NCI-H1105 (cell line): ENCODE results near the gene OIP5.
"Not testable (repeated sequence)": the region's sequence is repeated elsewhere in the genome, so short reads cannot be mapped to it uniquely, and the experiment has no call there.

ENCODE experiments used
- DNase-seq: peaks from one replicate; lab custom pipeline; 2025; lab: John Stamatoyannopoulos, UW

OIP5 gene

DNA sequence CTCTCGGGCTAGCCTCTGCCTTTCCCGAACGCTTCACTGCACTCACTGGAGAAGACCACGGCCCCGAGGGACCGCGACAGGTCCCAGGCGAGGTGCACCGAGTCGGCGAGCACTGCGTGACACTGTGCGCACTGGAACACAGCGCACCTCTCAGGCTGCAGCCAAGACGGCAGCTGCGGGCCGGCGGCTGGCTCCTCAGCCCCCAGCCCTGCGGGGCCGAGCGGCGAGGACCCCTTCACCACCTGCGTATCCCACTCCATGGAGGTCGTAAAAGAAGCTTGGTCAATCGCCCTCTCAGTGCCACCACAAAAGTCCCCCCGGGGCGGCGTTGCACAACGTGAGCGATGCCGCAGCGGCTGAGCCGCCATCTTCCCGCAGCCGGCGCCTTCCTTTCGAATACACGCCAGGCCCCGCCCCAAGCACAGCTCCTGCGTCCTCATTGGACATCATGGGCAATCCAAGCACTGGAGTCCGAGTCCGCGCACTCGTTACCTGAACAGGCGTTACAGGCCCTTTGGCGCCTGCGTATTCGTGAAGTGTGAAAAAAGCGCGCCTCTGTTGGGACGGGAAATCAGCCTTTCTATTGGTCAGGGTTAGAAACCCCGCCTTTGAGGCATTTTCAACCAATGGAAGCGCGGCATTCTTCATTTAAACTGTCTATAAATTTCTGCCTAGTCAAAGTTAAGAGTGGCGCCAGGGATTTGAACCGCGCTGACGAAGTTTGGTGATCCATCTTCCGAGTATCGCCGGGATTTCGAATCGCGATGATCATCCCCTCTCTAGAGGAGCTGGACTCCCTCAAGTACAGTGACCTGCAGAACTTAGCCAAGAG is at the start of gene OIP5, which contains the start of gene NUSAP1:
OIP5 (minus strand) TSS at position 398 of the 832 bp plus-strand sequence; CDS start at position 368, 30 bp downstream.
NUSAP1 (plus strand) TSS at position 688 of the 832 bp plus-strand sequence; CDS start at position 765, 77 bp downstream.
- peak; percentile 95 for DNase-seq

DNA sequence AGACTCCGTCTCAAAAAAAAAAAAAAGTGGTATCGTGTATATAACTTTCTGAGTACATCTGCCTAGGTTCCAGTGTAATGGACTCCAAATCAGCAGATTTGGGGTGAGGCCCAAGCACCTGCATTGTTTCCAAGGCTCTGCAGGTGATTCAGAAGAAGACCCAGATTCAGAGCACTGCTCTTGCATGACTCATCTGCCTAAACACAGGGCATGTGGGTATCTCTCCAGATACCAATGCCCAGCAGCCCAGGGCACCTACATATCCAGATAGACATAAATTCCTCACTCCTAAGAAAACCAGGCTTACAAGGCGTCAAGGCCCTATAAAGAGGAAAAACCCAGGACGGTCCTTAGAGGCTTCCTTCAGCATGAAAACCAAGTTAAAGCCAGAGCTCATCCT is 45.6 kb upstream of the OIP5 start:
- DNase-seq, result no peak

DNA sequence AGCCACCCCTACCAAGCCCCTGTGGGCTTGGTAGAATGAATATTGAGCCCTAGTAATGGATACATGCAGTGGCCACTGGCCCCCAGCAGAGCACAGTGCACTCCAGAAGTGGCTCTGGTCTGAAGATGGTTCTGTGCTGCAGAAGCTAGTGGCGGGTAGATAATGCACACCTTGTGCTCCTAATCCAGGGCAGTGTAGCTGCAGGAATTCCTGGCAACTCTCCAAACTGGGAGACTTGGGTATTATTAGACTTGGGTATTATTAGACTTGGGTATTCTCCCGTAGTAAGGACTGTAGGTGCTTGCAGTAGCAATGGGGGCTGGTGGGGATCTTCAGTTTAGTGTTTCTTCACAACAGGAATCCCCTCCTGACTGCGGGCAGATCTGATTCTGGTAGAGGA is 35.0 kb upstream of the OIP5 start:
- no peak for DNase-seq

GRCh38 chr15:41354371-41354770 is 22.0 kb upstream of the OIP5 start:
- no peak for DNase-seq

DNA sequence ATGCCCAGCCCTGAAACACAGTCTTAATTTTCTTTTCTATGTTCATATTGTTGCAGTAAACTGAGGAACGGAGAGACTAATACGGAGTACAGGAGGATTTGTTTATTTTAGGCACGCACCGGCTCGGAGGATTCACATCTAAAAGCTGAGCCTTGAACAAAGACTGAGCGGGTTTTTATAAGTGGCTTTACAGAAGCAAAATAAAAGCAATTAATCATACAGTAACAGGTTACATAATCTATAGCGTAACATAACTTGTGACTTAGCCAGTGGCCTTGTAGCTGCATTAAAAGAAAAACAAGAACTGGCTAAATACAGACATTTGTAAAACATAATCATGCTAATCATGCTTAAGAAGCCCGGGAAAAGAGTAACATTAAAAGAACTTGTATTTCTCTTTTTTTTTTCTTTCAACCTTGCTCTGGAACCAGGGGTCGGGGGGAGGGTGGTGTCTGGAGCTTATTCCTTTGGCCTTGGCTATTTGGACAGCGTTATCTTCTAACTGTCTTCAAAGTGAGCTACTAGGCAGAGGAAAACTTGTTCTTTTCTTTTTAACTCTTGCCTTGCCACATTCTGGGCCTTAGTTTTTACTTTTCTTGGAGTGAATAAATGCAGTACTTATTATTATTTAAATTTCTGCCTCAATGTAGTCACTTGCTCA is 17.8 kb upstream of the OIP5 start:
- DNase-seq, result no peak

GRCh38 chr15:41347236-41347635 is 14.8 kb upstream of the OIP5 start:
- DNase-seq, result no peak

DNA sequence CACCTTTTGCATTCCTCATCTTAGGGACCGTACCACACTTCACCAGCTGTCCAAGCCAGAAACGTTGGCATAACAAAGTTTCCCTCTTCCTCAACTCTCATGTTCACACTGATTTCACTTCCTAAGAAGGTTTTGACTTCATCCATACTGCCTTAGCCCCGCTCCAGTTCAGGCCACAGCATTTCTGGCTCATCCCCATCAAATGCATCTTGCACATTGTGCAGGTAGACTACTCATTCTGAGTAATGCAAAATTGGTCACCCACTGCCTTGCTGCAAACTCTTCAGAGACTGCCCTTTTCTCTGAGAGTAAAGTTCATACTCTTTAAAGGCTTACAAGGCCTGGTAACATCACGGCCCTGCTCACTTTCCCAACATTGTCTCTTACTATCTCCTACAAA is 9.1 kb upstream of the OIP5 start:
- DNase-seq, result no peak

DNA sequence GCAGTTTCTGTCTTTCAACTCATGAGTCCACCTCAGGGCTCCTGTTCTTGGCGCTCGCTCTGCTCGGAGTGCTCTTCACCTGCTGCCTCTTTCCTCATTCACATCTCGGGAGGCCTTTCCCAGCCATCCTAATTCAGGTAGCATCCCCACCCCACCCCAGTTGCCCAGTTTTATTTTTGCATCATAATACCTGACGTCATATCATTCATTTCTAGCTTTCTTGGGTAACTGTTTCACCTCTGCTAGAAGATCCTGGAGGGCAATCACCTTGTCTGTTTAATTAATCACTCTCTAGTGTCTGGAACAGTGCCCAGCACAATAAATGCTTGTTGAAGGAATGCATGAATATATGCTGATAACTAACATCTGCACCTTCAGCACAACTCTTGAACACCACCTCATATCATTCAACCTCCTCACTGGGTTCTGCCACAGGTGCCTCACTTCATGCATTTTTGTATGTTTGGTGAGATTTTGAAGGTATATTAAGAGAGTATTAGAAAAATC is 7.9 kb upstream of the OIP5 start:
- DNase-seq, result no peak

GRCh38 chr15:41337631-41338522 is 5.5 kb upstream of the OIP5 start:
- DNase-seq, result no peak

- DNase-seq, result no peak
Measured at GRCh38 chr15:41337047-41337446, 4.7 kb upstream of the OIP5 start.

- no peak for DNase-seq
Measured at GRCh38 chr15:41336549-41336948, 4.2 kb upstream of the OIP5 start.

GRCh38 chr15:41334293-41335120 is 2.1 kb upstream of the OIP5 start:
- DNase-seq, result no peak

- no peak for DNase-seq
Measured at GRCh38 chr15:41333026-41333562, 703 bp upstream of the OIP5 start.

DNA sequence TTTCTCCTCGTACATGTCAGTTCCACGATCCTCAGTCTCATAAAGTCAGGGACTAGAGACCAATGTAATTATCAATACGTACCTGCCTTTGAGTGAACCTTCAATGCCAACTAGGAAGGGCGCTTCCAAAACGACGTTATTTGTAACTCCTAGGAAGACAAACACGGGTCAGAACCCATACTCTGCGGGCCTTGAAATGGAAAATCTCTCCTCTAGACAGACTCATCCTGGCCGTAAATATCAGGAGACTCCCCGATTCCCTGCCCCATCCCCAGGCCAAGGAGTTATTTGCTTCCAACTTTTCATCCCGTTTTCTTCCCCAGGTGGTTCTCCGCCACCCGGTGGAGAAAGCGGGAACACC is 578 bp downstream of the OIP5 start:
- no peak for DNase-seq

DNA sequence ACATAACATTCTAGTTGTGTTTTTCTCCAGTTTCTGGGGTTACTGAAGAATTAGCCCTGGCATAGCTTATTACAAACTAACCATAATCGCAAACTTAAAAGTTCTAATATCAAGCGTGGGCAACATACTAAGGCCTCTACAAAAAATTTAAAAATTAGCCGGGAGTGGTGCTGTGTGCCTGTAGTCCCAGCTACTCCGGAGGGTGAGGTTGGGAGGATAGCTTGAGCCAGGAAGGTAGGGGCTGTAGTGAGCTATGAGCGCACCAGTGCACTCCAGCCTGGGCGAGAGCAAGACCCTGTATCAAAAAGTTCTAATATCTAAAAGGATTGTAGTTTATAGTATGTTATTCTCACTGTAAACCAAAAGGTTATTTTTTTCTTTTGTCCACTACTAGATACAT is 1.1 kb downstream of the OIP5 start:
- DNase-seq, result no peak

- no peak for DNase-seq
Measured at GRCh38 chr15:41323611-41324010, 8.8 kb downstream of the OIP5 start.

DNA sequence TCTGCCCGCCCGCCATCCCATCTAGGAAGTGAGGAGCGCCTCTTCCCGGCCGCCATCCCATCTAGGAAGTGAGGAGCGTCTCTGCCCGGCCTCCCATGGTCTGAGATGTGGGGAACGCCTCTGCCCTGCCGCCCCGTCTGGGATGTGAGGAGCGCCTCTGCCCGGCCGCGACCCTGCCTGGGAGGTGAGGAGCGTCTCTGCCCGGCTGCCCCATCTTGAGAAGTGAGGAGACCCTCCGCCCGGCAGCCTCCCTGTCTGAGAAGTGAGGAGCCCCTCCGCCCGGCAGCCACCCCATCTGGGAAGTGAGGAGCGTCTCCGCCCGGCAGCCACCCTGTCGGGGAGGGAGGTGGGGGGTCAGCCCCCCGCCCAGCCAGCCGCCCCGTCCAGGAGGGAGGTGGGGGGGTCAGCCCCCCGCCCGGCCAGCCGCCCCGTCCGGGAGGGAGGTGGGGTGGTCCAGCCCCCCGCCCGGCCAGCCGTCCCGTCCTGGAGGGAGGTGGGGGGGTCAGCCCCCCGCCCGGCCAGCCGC is 11.5 kb downstream of the OIP5 start:
- DNase-seq, result not testable (repeated sequence)

- DNase-seq, result no peak
Measured at GRCh38 chr15:41309226-41309905, 23.0 kb downstream of the OIP5 start.

DNA sequence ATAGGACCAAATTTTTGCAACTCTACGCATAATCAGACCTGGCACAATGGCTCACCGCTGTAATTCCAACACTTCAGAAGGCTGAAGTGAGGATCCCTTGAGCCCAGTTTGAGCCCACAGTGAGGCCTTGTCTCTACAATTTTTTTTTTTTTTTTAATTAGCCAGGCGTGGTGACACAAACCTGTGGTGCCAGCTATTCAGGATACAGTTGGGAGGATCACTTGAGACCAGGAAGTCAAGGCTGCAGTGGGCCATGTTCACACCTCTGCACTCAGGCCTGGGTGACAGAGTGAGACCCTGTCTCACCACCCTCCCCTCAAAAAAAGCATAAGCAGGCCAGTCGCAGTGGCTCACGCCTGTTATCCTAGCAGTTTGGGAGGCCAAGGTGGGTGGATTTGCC is 24.7 kb downstream of the OIP5 start:
- no peak for DNase-seq

GRCh38 chr15:41304149-41304770 is 28.1 kb downstream of the OIP5 start:
- DNase-seq, result no peak
